ENCODE measurements around the gene FAM221B.
A peak's percentile ranks its signal among the peaks of the same experiment; 100 is the strongest.

The FAM221B gene

GRCh38 chr9:35820076-35820475, 8.5 kb downstream of the FAM221B start:
- no peak for DNase-seq (ENCODE audit: low read depth in 2 of 2, low spot score in 1 of 2)

DNA sequence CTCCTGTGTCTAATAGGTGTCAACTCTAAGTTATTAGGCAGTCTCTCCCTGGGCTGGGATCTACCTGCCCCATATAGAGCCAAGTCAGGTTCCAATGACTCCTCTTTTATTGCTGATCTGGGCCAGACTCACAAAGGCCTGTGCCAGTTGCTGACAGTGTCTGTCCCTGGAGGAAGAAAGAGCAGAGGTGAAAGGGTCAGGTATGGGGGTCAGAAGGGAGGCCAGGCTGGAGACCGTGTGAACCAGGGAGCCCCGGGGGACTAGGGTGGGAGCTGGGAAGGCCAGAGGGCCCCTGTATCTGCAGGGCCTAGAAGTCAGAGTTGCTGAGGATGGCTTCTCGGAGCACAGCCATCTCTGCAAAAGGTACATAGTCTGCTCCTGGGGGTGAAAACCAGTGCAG, 10.2 kb downstream of the FAM221B start:
- no peak for DNase-seq (ENCODE audit: low read depth in 2 of 2, low spot score in 1 of 2)

- DNase-seq (ENCODE audit: low read depth in 2 of 2, low spot score in 1 of 2): no peak
Measured at GRCh38 chr9:35816708-35817107, 11.8 kb downstream of the FAM221B start.

- peak; percentile 88 to 94 for DNase-seq (ENCODE audit: low read depth in 2 of 2, low spot score in 1 of 2)
Measured at GRCh38 chr9:35814841-35815543, 13.5 kb downstream of the FAM221B start, which contains the start of gene HINT2. HINT2 (minus strand) TSS chr9:35815042; CDS start chr9:35814979, 63 bp downstream.

DNA sequence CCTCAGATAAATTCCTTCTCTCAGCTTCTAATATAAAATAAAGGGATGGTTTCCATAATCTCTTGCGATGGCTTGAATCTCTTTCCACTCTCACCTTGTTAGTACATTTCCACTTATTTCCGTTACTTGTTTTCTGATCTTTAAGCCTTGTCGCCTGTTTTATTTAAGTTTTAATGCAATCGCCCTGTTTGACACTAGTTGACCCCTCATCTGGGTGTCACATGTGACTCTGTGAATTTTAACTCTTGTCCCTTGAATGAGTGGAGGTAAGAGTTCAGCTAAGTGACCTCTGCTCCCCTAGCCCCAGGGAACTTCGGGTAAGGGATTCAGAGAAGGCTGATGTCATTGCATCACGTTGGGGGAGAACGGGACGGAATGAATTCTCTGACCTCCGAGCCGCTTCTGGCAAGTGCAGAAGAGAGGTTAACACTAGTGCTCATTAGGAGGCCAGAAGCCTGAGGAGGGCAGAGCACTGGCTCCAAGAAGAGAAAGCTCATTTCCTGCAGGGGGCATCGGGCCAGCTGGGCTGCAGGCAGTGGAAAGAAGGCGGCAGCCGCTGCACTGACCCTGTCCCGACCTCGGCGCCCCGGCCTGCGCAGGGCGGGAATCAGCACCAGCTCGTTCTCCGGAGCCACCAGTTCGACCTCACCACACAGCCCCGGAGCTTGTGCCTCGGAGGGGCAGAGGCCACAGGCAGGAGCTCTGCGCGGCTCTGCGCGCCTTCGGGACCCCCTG, 14.3 kb downstream of the FAM221B start:
- DNase-seq (ENCODE audit: low read depth in 2 of 2, low spot score in 1 of 2): peak in 1 of 2 donors; percentile 9

DNA sequence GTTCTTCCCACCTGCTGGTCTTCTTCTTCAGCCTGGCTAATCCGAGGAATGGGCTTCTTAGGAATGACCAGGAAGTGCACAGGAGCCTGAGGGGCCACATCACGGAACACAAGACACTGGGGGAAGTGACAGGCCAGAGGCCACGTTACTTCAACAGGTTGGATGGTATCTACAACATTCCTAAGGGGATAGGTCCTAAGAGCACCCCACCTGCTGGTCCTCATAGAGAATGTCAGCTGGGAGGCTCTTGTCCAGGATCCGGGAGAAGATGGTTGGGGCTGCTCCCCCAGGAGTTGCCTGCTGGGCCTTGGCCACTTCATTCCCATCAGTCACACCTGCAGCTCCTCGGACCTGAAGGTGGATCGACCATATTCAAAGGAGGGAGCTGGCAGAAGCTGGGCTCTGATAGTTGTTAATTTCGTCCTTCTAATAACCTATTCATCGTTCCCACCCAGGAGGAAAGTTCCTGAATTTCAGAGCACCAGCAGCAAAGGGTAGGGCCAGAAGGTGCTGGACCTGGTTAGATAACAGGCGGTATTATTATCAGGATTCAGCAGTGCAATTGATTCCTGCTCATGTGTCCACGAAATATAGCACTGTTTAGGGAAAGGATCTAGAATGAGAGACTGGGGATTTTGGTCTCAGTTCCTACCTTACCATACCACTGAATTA, 15.0 kb downstream of the FAM221B start:
- DNase-seq (ENCODE audit: low read depth in 2 of 2, low spot score in 1 of 2): no peak

GRCh38 chr9:35812025-35812602, 16.4 kb downstream of the FAM221B start, which contains the start of gene SPAG8:
SPAG8 (minus strand) TSS chr9:35812262; CDS start chr9:35812147, 115 bp downstream.
- peak; percentile 83 to 92 for DNase-seq (ENCODE audit: low read depth in 2 of 2, low spot score in 1 of 2)

GRCh38 chr9:35811381-35812024, 17.0 kb downstream of the FAM221B start:
- no peak for DNase-seq (ENCODE audit: low read depth in 2 of 2, low spot score in 1 of 2)

- no peak for DNase-seq (ENCODE audit: low read depth in 2 of 2, low spot score in 1 of 2)
Measured at GRCh38 chr9:35810122-35810521, 18.4 kb downstream of the FAM221B start.

- no peak for DNase-seq (ENCODE audit: low read depth in 2 of 2, low spot score in 1 of 2)
Measured at GRCh38 chr9:35808433-35808832, 20.1 kb downstream of the FAM221B start.

DNA sequence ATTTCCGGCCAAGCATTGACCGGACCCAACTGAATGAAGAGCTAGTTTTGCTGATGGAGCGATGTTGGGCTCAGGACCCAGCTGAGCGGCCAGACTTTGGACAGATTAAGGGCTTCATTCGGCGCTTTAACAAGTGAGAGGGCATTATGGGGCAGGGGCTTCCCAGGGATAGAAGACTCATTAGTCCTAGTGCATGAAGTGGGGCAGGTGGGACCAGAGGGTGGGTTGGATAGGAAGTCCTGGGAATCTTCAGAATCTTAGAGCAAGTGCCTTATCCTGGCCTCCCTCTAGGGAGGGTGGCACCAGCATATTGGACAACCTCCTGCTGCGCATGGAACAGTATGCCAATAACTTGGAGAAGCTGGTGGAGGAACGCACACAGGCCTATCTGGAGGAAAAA, 22.4 kb downstream of the FAM221B start:
- DNase-seq (ENCODE audit: low read depth in 2 of 2, low spot score in 1 of 2): no peak

- no peak for DNase-seq (ENCODE audit: low read depth in 2 of 2, low spot score in 1 of 2)
Measured at GRCh38 chr9:35801328-35802128, 27.0 kb downstream of the FAM221B start.

- DNase-seq (ENCODE audit: low read depth in 2 of 2, low spot score in 1 of 2): no peak
Measured at GRCh38 chr9:35800530-35800929, 28.0 kb downstream of the FAM221B start.

DNA sequence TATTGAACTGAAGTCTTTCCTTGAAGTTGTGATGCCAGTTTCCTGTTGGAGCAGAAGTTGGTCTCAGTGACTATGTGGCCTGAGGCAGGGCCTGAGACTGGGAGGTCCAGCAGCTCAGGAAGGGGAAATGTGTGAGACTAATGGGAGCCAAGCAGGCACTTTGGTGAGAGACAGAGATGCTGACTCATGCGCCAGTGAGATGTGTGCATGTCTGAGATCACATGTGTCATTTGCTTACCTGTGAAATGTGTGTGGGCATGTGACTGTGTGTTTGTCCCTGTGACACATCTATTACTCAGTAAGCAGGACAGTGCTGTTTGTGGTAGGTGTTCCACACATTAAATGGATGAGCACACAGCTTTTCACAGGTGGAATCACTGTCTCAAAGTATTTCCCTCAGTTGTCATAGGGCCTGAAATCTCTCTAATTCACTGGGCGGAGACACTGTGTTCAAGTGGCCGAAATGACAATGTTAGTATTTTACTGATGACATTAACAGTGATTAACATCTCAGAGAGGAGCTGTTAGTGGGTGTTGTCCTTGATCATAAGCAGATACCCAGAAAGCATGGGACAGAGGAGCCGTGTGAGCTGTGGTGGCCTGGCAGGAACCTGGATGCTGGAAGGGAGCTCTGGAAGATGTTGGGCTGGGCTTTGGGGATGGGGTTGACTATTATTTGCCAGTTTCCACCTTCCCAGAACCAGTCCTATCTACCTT, 29.7 kb downstream of the FAM221B start:
- no peak for DNase-seq (ENCODE audit: low read depth in 2 of 2, low spot score in 1 of 2)

DNA sequence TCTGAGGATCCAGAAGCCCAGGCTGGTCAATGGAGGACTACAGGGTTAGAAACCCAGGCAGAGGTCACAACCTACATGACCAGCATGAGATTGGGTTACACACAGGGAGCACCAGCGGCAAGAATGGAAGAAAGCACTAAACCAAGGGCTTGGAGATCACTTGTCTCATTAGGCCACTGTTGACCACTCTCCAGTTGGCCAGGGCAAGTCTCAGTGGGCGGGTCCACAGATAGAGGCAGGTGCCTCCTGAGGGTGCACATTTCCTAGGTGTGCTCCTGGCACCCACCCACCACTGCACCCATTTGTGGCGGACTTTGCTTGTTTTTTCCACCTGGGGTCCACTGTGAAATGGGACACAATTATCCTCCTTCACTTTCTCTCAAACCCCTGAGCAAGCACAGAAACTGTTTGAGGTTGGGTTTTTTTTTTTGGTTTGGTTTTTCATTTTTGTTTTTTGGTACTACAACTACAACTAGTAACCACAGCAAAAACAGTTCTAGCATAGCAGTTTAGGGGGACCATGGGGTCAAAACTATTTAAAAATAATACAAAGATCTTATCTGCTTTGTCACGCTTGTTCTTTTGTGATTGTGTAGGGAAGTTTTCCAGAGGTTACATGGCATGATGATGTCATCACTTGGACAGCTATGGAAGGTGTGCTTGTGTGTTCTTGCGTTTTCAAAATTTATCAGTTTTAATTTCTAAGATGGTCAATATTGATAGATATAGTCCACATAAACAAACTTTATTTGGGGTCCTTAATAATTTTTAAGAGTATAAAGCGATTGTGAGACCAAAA, 31.0 kb downstream of the FAM221B start:
- no peak for DNase-seq (ENCODE audit: low read depth in 2 of 2, low spot score in 1 of 2)

DNA sequence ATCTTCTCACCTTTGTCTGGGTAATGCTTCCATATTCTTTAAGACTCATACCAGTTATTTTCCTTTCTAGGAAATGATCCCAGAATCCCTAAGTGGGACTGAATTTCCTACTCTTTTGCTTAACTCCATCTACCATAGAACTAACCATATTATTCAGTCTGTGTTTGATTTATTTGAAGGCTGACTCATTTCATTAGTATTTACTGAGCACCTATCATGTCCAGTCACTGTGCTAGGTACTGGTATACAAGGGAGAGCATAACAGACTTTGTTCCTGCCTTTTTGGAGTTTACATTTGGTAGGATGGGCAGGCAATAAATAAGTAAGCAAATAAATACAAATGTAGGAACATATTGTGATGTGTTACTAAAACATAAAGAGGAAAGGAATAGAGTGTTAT, 32.8 kb downstream of the FAM221B start:
- no peak for DNase-seq (ENCODE audit: low read depth in 2 of 2, low spot score in 1 of 2)

DNA sequence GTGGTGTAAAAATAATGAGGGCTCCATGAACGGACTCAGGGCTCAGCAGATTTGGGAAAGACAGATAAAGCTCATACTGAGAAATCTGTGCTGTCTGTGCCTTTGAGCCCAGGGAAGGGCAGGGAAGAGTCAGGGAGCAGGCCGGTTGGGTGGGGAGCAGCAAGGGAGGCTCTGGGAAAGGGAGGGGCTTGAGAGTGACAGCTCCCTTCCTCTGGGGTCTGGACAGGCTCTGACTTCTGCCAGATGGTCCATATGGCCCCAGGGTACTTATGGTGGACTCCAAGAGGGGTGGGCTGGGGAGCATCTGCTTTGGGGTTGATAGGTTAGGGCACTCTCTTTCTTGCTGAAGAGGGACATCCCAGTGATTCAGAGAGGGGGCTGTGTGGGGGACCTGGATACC, 35.1 kb downstream of the FAM221B start:
- no peak for DNase-seq (ENCODE audit: low read depth in 2 of 2, low spot score in 1 of 2)

- no peak for DNase-seq (ENCODE audit: low read depth in 2 of 2, low spot score in 1 of 2)
Measured at GRCh38 chr9:35792826-35793225, 35.7 kb downstream of the FAM221B start.
